H1 (cell line): ENCODE data around the gene GRIP2. TPM values are rescaled to one million over a fixed set of nuclear protein-coding genes. Genes with fewer than 3 reads are reported as not detected.

Experiments
- CTCF ChIA-PET: fragments of 300-600 bp; sonication (Branson Sonifier 250); formaldehyde crosslinking; loops from one replicate; lab custom pipeline; 2021; ENCODE audit not compliant: partially characterized antibody; lab: Charles Lee
- POLR2A ChIA-PET: fragments of 300-600 bp; sonication (Branson Sonifier 250); formaldehyde crosslinking; loops from one replicate; lab custom pipeline; 2021; ENCODE audit warnings: inconsistent platforms; ENCODE audit not compliant: partially characterized antibody; lab: Charles Lee
- DNase-seq, 2 experiments: peaks; one replicate each; pipeline versions ENCODE4 v3.0.0 to v3.0.0-alpha.2; 2010 to 2022; ENCODE audit warnings: low spot score in 2 of 2, low read depth in 1 of 2, mixed read lengths in 1 of 2
- FAIRE-seq: peaks from 2 replicates; lab custom pipeline; 2011; peaks lifted over from hg19 to GRCh38; lab: Jason Lieb, UNC
- H2AFZ ChIP-seq: 2 replicates; pipeline ENCODE4 v1.8.1; 2012; ENCODE audit warnings: low read length, inconsistent platforms
- H2AK5ac ChIP-seq: 2 replicates; pipeline ENCODE4 v1.6.1; 2013; ENCODE audit warnings: low read depth, low read length
- H2BK120ac ChIP-seq: replicated peaks from 2 replicates; pipeline ENCODE3; 2013; ENCODE audit warnings: low read depth, low read length, inconsistent platforms
- H2BK12ac ChIP-seq: 2 replicates; pipeline ENCODE4 v1.6.1; 2013; ENCODE audit warnings: low read depth, low read length
- H2BK15ac ChIP-seq: 2 replicates; pipeline ENCODE4 v1.6.1; 2013; ENCODE audit warnings: low read length
- H2BK20ac ChIP-seq: 2 replicates; pipeline ENCODE4 v1.6.1; 2013; ENCODE audit warnings: low read length
- H2BK5ac ChIP-seq: 2 replicates; pipeline ENCODE4 v1.6.1; 2013; ENCODE audit warnings: low read depth, low read length
- H3K14ac ChIP-seq: 2 replicates; pipeline ENCODE4 v1.6.1; 2013; ENCODE audit warnings: inconsistent platforms; ENCODE audit not compliant: insufficient read length
- H3K18ac ChIP-seq: 2 replicates; pipeline ENCODE4 v1.6.1; 2013; ENCODE audit warnings: low read length; ENCODE audit errors: extremely low read depth
- H3K23ac ChIP-seq: 2 replicates; pipeline ENCODE4 v1.6.1; 2013; ENCODE audit warnings: inconsistent platforms; ENCODE audit not compliant: insufficient read length
- H3K23me2 ChIP-seq: 2 replicates; pipeline ENCODE4 v1.6.1; 2013; ENCODE audit warnings: low read depth, low read length
- H3K27ac ChIP-seq: 2 replicates; pipeline ENCODE4 v1.6.1; 2011; ENCODE audit warnings: low read depth, low read length, inconsistent platforms
- H3K27me3 ChIP-seq, 4 experiments: replicated peaks in 1 of 4; 1 replicate in 1 of 4; 2 replicates in 3 of 4; pipeline versions ENCODE4 v1.6.1 to v1.8.1; 2011 to 2013; ENCODE audit warnings: low read length in 3 of 4, mild to moderate bottlenecking in 3 of 4, inconsistent platforms in 2 of 4, mixed read lengths in 2 of 4, moderate library complexity in 1 of 4; ENCODE audit not compliant: control insufficient read depth in 3 of 4, insufficient read depth in 3 of 4; ENCODE audit errors: extremely low read depth in 1 of 4
- H3K36me3 ChIP-seq, 4 experiments: 2 replicates each; pipeline versions ENCODE4 v1.6.1 to v1.8.1; 2011 to 2013; ENCODE audit warnings: mild to moderate bottlenecking in 4 of 4, low read length in 3 of 4, moderate library complexity in 2 of 4, control low read depth in 1 of 4, inconsistent platforms in 1 of 4; ENCODE audit not compliant: insufficient read depth in 4 of 4, control insufficient read depth in 2 of 4
- H3K4ac ChIP-seq: replicated peaks from 2 replicates; pipeline ENCODE3; 2013; ENCODE audit warnings: low read length, low read depth, mixed read lengths, inconsistent platforms; ENCODE audit not compliant: insufficient read length
- H3K4me1 ChIP-seq, 4 experiments: replicated peaks in 1 of 4; 1 replicate in 1 of 4; 2 replicates in 3 of 4; pipeline versions ENCODE4 v1.6.1 to v1.8.1; 2011 to 2013; ENCODE audit warnings: low read length in 3 of 4, inconsistent platforms in 2 of 4, mixed read lengths in 1 of 4; ENCODE audit not compliant: insufficient read depth in 4 of 4, control insufficient read depth in 3 of 4
- H3K4me2 ChIP-seq, 2 experiments: 2 replicates each; pipeline versions ENCODE4 v1.6.1 to v1.8.1; 2011 to 2013; ENCODE audit warnings: low read depth in 2 of 2, low read length in 2 of 2, control low read depth in 1 of 2, inconsistent platforms in 1 of 2, mild to moderate bottlenecking in 1 of 2; ENCODE audit not compliant: insufficient read depth in 1 of 2
- H3K4me3 ChIP-seq, 4 experiments: fragments of 200-600, 300-600 bp in 1 of 4; sonication (generic), shearing (Covaris generic), sonication (Bioruptor Twin) in 1 of 4; 2 replicates each; pipeline versions ENCODE4 v1.5.1 to v1.8.1; 2011 to 2016; ENCODE audit warnings: low read length in 4 of 4, low read depth in 3 of 4, control low read depth in 2 of 4, inconsistent platforms in 2 of 4, mild to moderate bottlenecking in 2 of 4, mixed read lengths in 1 of 4, moderate library complexity in 1 of 4; ENCODE audit not compliant: insufficient read depth in 2 of 4; ENCODE audit errors: extremely low read depth in 1 of 4
- H3K56ac ChIP-seq: replicated peaks from 2 replicates; pipeline ENCODE3; 2013; ENCODE audit warnings: low read depth, mild to moderate bottlenecking, mixed read lengths, low read length, inconsistent platforms; ENCODE audit not compliant: insufficient read length
- H3K79me1 ChIP-seq: 2 replicates; pipeline ENCODE4 v1.6.1; 2013; ENCODE audit warnings: low read depth, low read length, control low read depth
- H3K79me2 ChIP-seq, 2 experiments: 2 replicates each; pipeline versions ENCODE4 v1.6.1 to v1.8.1; 2012 to 2013; ENCODE audit warnings: low read length in 2 of 2, mild to moderate bottlenecking in 2 of 2, inconsistent platforms in 1 of 2; ENCODE audit not compliant: insufficient read depth in 2 of 2, control insufficient read depth in 1 of 2
- H3K9ac ChIP-seq, 4 experiments: replicated peaks in 1 of 4; 1 replicate in 1 of 4; 2 replicates in 3 of 4; pipeline versions ENCODE4 v1.6.1 to v1.8.1; 2011 to 2013; ENCODE audit warnings: low read depth in 3 of 4, low read length in 3 of 4, control low read depth in 2 of 4, mild to moderate bottlenecking in 2 of 4, moderate library complexity in 2 of 4, inconsistent platforms in 1 of 4; ENCODE audit errors: extremely low read depth in 1 of 4
- H3K9me3 ChIP-seq, 2 experiments: 2 replicates each; pipeline versions ENCODE4 v1.6.1 to v1.8.1; 2012 to 2013; ENCODE audit warnings: mild to moderate bottlenecking in 2 of 2, moderate library complexity in 2 of 2, control low read depth in 1 of 2, inconsistent platforms in 1 of 2, low read depth in 1 of 2, low read length in 1 of 2, mixed read lengths in 1 of 2; ENCODE audit not compliant: insufficient read depth in 2 of 2
- H4K20me1 ChIP-seq, 2 experiments: replicated peaks in 1 of 2; 2 replicates each; pipeline versions ENCODE3 to v1.8.1; 2011 to 2013; ENCODE audit warnings: inconsistent platforms in 2 of 2, low read length in 2 of 2, mild to moderate bottlenecking in 1 of 2; ENCODE audit not compliant: insufficient read depth in 2 of 2, control insufficient read depth in 1 of 2
- H4K5ac ChIP-seq: 2 replicates; pipeline ENCODE4 v1.6.1; 2013; ENCODE audit warnings: low read length, low read depth, mixed read lengths, inconsistent platforms; ENCODE audit not compliant: insufficient read length
- H4K8ac ChIP-seq: 2 replicates; pipeline ENCODE4 v1.8.0; 2013; ENCODE audit warnings: mild to moderate bottlenecking, moderate library complexity, low read length, inconsistent platforms; ENCODE audit not compliant: insufficient read depth; ENCODE audit errors: extremely low read depth
- H4K91ac ChIP-seq: replicated peaks from 2 replicates; pipeline ENCODE3; 2013; ENCODE audit warnings: low read length, mixed read lengths, inconsistent platforms; ENCODE audit not compliant: insufficient read length
- CBX8 ChIP-seq: fragments of 300-800, 300-1000 bp; sonication (generic); IDR thresholded peaks from 2 replicates; pipeline ENCODE4 v1.7.1; 2016; ENCODE audit warnings: low read depth, low read length, borderline replicate concordance
- CHD2 ChIP-seq: IDR thresholded peaks from 2 replicates; pipeline ENCODE4 v1.6.1; 2012; ENCODE audit warnings: low read length, improper control_type of control experiment
- EP300 ChIP-seq, 2 experiments: IDR thresholded peaks; 1 replicate in 1 of 2; 2 replicates in 1 of 2; pipeline ENCODE4 v1.6.1; 2011 to 2012; ENCODE audit warnings: low read depth in 2 of 2, low read length in 2 of 2, mild to moderate bottlenecking in 2 of 2, borderline replicate concordance in 1 of 2, inconsistent platforms in 1 of 2, moderate library complexity in 1 of 2
- FOSL1 ChIP-seq: IDR thresholded peaks from 2 replicates; pipeline ENCODE4 v1.6.1; 2011; ENCODE audit warnings: mild to moderate bottlenecking, low read depth, low read length, moderate library complexity; ENCODE audit not compliant: insufficient read depth
- NANOG ChIP-seq: IDR thresholded peaks from 2 replicates; pipeline ENCODE4 v1.6.1; 2011; ENCODE audit warnings: low read length, low read depth, mild to moderate bottlenecking, inconsistent platforms; ENCODE audit not compliant: insufficient read depth, poor library complexity, severe bottlenecking
- PHF8 ChIP-seq: fragments of 200-600 bp; sonication (generic); conservative IDR thresholded peaks from 2 replicates; pipeline ENCODE4 v1.7.1; 2012; ENCODE audit warnings: low read depth, mild to moderate bottlenecking, inconsistent platforms, low read length, moderate library complexity
- TAF7 ChIP-seq: optimal IDR thresholded peaks from 2 replicates; pipeline ENCODE3; 2011; ENCODE audit warnings: low read depth, mild to moderate bottlenecking, inconsistent platforms, low read length, moderate library complexity, borderline replicate concordance
- WGBS, 2 experiments: shearing (Covaris generic) in 1 of 2; methylation state at CpG; one replicate each; pipeline versions ENCODE4 v1.1.6 to v1.1.7; 2013 to 2015; ENCODE audit warnings: low lambda C conversion rate in 2 of 2, mixed read lengths in 2 of 2, inconsistent platforms in 1 of 2, low coverage in 1 of 2, missing lambda C conversion rate in 1 of 2; ENCODE audit not compliant: insufficient replicate concordance in 2 of 2, insufficient coverage in 1 of 2, insufficient read length in 1 of 2; ENCODE audit errors: extremely low coverage in 1 of 2, missing lambda C conversion rate in 1 of 2; 5-methylcytosine and 5-hydroxymethylcytosine counted together
- polyA plus RNA-seq, 7 experiments: library from polyadenylated mRNA; depleted of rRNA in 3 of 7; stranded (reverse) in 5 of 7; unstranded in 2 of 7; fragments of >200 nt in 5 of 7; fragments of 200-250 nt in 2 of 7; gene quantifications; 1 replicate in 5 of 7; 2 replicates in 1 of 7; 4 replicates in 1 of 7; pipeline versions ENCODE4 v1.2.1 to v1.2.3, GENCODE V29; 2011 to 2013; ENCODE audit warnings: missing spikeins in 2 of 7, mixed read lengths in 2 of 7
- total RNA-seq: library from RNA; stranded (reverse); fragmentation: NEBNext Ultra II Directional; extraction: Animal tissue kit (Norgen Biotek cat#: 25700); gene quantifications from 2 replicates; pipeline ENCODE4 v1.2.1, GENCODE V29; 2021
- TF ChIP-seq, protein P1 (sequence below), 3 experiments: IDR thresholded peaks; 1 replicate in 2 of 3; 2 replicates in 1 of 3; pipeline versions ENCODE4 v1.5.1 to v1.6.1; 2011; ENCODE audit warnings: low read length in 3 of 3, mild to moderate bottlenecking in 3 of 3, inconsistent platforms in 2 of 3, low read depth in 1 of 3, moderate library complexity in 1 of 3; ENCODE audit not compliant: insufficient read depth in 1 of 3; ENCODE audit errors: control extremely low read depth in 1 of 3

GRIP2 gene
- total and polyA plus RNA-seq, 2 of the 8 experiments (the other 6 are each of a cell fraction or from before 2014, with no cell fraction given), result 2.5 to 6.4 TPM

GRCh38 chr3:14508505-14508819 is 31.7 kb downstream of the GRIP2 start:
- Histone ChIP-seq H3K27me3 (no peaks in the 10 kb centered on the region), H2AFZ (no peak overlapping the region), H3K4me1 (peaks cover 0 to 6% (median 5%) of the 10 kb centered on the region in 4 experiments; a peak in 4 of 7 replicates), H3K79me2 (no peaks in the 10 kb centered on the region), H4K91ac (no peak overlapping the region), H3K56ac (no peak overlapping the region), H3K4me3 (no peak overlapping the region), H2AK5ac (no peak overlapping the region), H2BK120ac (no peak overlapping the region), H2BK5ac (no peak overlapping the region), H3K18ac (no peak overlapping the region), H3K4ac (no peak overlapping the region), H3K79me1 (no peaks in the 10 kb centered on the region), H3K4me2 (no peak overlapping the region), H3K27ac (no peak overlapping the region), H3K23ac (no peak overlapping the region), H2BK15ac (no peak overlapping the region), H4K5ac (no peak overlapping the region), H4K8ac (no peak overlapping the region), H3K9me3 (no peaks in the 10 kb centered on the region), H3K36me3 (no peaks in the 10 kb centered on the region), H3K23me2 (no peaks in the 10 kb centered on the region), H2BK12ac (no peak overlapping the region), H4K20me1 (no peaks in the 10 kb centered on the region), H2BK20ac (no peak overlapping the region), H3K14ac (no peak overlapping the region), H3K9ac (no peak overlapping the region)
- TF ChIP-seq, protein P1, sequence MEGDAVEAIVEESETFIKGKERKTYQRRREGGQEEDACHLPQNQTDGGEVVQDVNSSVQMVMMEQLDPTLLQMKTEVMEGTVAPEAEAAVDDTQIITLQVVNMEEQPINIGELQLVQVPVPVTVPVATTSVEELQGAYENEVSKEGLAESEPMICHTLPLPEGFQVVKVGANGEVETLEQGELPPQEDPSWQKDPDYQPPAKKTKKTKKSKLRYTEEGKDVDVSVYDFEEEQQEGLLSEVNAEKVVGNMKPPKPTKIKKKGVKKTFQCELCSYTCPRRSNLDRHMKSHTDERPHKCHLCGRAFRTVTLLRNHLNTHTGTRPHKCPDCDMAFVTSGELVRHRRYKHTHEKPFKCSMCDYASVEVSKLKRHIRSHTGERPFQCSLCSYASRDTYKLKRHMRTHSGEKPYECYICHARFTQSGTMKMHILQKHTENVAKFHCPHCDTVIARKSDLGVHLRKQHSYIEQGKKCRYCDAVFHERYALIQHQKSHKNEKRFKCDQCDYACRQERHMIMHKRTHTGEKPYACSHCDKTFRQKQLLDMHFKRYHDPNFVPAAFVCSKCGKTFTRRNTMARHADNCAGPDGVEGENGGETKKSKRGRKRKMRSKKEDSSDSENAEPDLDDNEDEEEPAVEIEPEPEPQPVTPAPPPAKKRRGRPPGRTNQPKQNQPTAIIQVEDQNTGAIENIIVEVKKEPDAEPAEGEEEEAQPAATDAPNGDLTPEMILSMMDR (IDR thresholded peaks at IDR 0.05; ENCODE audit: control extremely low read depth in 1 of 3, insufficient read depth in 1 of 3, low read depth in 1 of 3, low read length in 3 of 3), result no peak
- TF ChIP-seq EP300 (IDR thresholded peaks at IDR 0.05; ENCODE audit: borderline replicate concordance in 1 of 2, low read depth in 2 of 2, low read length in 2 of 2) (no peak), TAF7 (no peak), NANOG (no peak), FOSL1 (no peak), CBX8 (no peak), CHD2 (no peak), PHF8 (no peak)
- ChIA-PET CTCF (interaction anchor here (0.6 to 11.6 kb wide), 44 partner anchors 10 to 419 kb away, joined by 3 to 280 read pairs (median 5); partner anchors contain the start of gene GRIP2), POLR2A (interaction anchor here (0.8 to 1.7 kb wide), 5 partner anchors 11 to 40 kb away, joined by 3 to 7 read pairs (median 3); no protein-coding TSS in a partner anchor)
- no peak for FAIRE-seq
- 54% methylated on average over 3 of the region's 3 CpGs; no CpG with 5 or more reads in 1 of the 2 experiments for WGBS, 2 experiments
- DNase-seq, result no peak
